HepG2 (cell line): ENCODE results near the gene SAP30. TPM values are rescaled to one million over a fixed set of nuclear protein-coding genes. Genes with fewer than 3 reads are reported as not detected.
A peak's percentile ranks its signal among the peaks of the same experiment; 100 is the strongest.

Experiments used
- SIX4 ChIP-seq: sonication (generic); formaldehyde crosslinking; IDR thresholded peaks from 2 replicates; pipeline ENCODE4 v1.4.0; 2020; ENCODE audit warnings: missing genetic modification reagents
- SP1 ChIP-seq, 2 experiments: fragments of 450-650 bp in 1 of 2; sonication (generic) in 1 of 2; formaldehyde crosslinking in 1 of 2; IDR thresholded peaks; 2 replicates each; pipeline versions ENCODE4 v1.4.0 to v1.6.1; 2016 to 2020; ENCODE audit warnings: missing genetic modification reagents in 1 of 2
- ZBTB3 ChIP-seq: sonication (generic); formaldehyde crosslinking; IDR thresholded peaks from 2 replicates; pipeline ENCODE4 v1.4.0; 2020; ENCODE audit warnings: low read depth, mild to moderate bottlenecking, moderate library complexity, missing genetic modification reagents, borderline replicate concordance
- ZNF12 ChIP-seq: sonication (generic); formaldehyde crosslinking; IDR thresholded peaks from 2 replicates; pipeline ENCODE4 v1.5.0; 2020; ENCODE audit warnings: missing genetic modification reagents
- ZNF337 ChIP-seq: sonication (generic); formaldehyde crosslinking; IDR thresholded peaks from 2 replicates; pipeline ENCODE4 v1.5.1; 2020; ENCODE audit warnings: missing genetic modification reagents, low read depth, mild to moderate bottlenecking, borderline replicate concordance
- ZNF34 ChIP-seq: sonication (generic); formaldehyde crosslinking; IDR thresholded peaks from 2 replicates; pipeline ENCODE4 v1.4.0; 2020; ENCODE audit warnings: mild to moderate bottlenecking, missing genetic modification reagents, borderline replicate concordance
- ZNF766 ChIP-seq: sonication (generic); formaldehyde crosslinking; IDR thresholded peaks from 2 replicates; pipeline ENCODE4 v1.5.0; 2020; ENCODE audit warnings: missing genetic modification reagents, borderline replicate concordance
- ZNF879 ChIP-seq: sonication (generic); formaldehyde crosslinking; IDR thresholded peaks from 2 replicates; pipeline ENCODE4 v1.8.1; 2023; ENCODE audit warnings: missing genetic modification reagents
- polyA plus RNA-seq, 8 experiments: library from polyadenylated mRNA; depleted of rRNA in 3 of 8; stranded (reverse) in 7 of 8; unstranded in 1 of 8; fragments of >200 nt; fragmentation: Illumina TruSeq in 4 of 8; extraction: Trizol in 4 of 8; gene quantifications; 2 replicates each; pipeline versions ENCODE4 v1.2.1 to v1.2.3, GENCODE V29; 2011 to 2016; ENCODE audit warnings: low read depth in 4 of 8, missing spikeins in 1 of 8, mixed read lengths in 1 of 8; ENCODE audit not compliant: insufficient read depth in 1 of 8
- total RNA-seq, 5 experiments: library from RNA; depleted of rRNA; stranded (reverse); fragments of >200 nt; fragmentation: Illumina TruSeq; extraction: Trizol; gene quantifications; 2 replicates each; pipeline ENCODE4 v1.2.3, GENCODE V29; 2016; ENCODE audit warnings: low read depth in 1 of 5
- TF ChIP-seq, protein P1 (sequence below): sonication (generic); formaldehyde crosslinking; IDR thresholded peaks from 2 replicates; pipeline ENCODE4 v1.4.0; 2020; ENCODE audit warnings: low read depth, missing genetic modification reagents
- TF ChIP-seq, protein P2 (sequence below): sonication (generic); formaldehyde crosslinking; IDR thresholded peaks from 2 replicates; pipeline ENCODE4 v1.5.1; 2020; ENCODE audit warnings: missing genetic modification reagents, mild to moderate bottlenecking, borderline replicate concordance
- TF ChIP-seq, protein P3 (sequence below): sonication (generic); formaldehyde crosslinking; IDR thresholded peaks from 2 replicates; pipeline ENCODE4 v1.5.0; 2020; ENCODE audit warnings: mild to moderate bottlenecking, low read depth, missing genetic modification reagents, borderline replicate concordance
- TF ChIP-seq, protein P4 (sequence below): sonication (generic); formaldehyde crosslinking; IDR thresholded peaks from 2 replicates; pipeline ENCODE4 v1.8.1; 2023; ENCODE audit warnings: mild to moderate bottlenecking, moderate library complexity, missing genetic modification reagents
- TF ChIP-seq, protein P5 (sequence below): conservative IDR thresholded peaks from 2 replicates; pipeline ENCODE4 v1.6.1; 2018; ENCODE audit warnings: missing genetic modification reagents
- TF ChIP-seq, protein P6 (sequence below): sonication (generic); formaldehyde crosslinking; IDR thresholded peaks from 2 replicates; pipeline ENCODE4 v1.4.0; 2020; ENCODE audit warnings: missing genetic modification reagents, borderline replicate concordance

Gene SAP30
- total and polyA plus RNA-seq, 2 of the 13 experiments (the other 11 are each of a cell fraction or from before 2014, with no cell fraction given): 14.2 to 25.1 TPM

DNA sequence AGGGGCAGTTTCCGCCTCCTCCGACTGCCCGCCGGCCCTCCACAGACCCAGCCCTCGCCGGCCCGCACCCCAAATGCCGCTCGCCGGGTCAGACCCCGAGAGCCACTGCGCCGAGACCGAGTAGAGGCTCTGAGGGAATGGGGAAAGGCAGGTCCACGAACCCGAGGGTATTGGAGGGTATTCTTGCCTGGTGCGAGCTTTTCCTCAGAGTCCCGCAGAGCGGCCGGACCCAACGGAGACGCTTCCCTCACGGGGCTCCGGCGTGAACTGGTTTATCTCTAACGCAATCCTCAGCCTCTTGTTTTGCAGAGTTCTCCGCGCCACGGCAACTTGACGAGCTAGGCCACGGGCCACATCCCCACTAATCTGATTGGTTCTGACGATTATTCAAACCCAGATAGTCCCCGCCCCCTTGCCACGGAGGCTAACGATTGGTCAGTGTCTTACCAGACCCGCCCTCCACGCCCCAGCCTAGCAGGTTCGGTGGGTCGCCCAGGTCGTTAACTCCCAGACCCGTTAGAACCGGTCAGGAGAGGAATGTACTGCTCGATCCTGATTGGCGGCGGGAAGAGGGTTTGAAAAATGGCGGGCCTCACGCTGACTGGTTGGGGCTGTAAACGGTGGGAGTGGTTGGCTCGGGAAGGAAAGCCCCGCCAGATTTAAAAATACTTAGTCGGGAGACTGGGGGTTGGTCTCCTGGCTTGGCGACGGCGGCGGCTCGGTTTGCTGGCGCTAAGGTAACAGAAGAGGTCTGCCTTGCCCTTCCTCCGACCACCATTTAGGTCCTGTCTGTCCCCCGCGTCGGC lies 36.5 kb upstream of the SAP30 start, which contains the start of gene HMGB2 (continued):
- TF ChIP-seq, protein P1, sequence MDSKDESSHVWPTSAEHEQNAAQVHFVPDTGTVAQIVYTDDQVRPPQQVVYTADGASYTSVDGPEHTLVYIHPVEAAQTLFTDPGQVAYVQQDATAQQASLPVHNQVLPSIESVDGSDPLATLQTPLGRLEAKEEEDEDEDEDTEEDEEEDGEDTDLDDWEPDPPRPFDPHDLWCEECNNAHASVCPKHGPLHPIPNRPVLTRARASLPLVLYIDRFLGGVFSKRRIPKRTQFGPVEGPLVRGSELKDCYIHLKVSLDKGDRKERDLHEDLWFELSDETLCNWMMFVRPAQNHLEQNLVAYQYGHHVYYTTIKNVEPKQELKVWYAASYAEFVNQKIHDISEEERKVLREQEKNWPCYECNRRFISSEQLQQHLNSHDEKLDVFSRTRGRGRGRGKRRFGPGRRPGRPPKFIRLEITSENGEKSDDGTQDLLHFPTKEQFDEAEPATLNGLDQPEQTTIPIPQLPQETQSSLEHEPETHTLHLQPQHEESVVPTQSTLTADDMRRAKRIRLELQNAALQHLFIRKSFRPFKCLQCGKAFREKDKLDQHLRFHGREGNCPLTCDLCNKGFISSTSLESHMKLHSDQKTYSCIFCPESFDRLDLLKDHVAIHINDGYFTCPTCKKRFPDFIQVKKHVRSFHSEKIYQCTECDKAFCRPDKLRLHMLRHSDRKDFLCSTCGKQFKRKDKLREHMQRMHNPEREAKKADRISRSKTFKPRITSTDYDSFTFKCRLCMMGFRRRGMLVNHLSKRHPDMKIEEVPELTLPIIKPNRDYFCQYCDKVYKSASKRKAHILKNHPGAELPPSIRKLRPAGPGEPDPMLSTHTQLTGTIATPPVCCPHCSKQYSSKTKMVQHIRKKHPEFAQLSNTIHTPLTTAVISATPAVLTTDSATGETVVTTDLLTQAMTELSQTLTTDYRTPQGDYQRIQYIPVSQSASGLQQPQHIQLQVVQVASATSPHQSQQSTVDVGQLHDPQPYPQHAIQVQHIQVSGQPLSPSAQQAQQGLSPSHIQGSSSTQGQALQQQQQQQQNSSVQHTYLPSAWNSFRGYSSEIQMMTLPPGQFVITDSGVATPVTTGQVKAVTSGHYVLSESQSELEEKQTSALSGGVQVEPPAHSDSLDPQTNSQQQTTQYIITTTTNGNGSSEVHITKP: no peak
- TF ChIP-seq ZNF766 (CRISPR knock-in tag) (peak; percentile 53; the same call in 1 of the 2 replicates), ZNF34 (0 out of 2 replicates have a peak, but pooled peaks have one; percentile 39), SP1 (IDR thresholded peaks at IDR 0.05) (no peak), SP1 (CRISPR knock-in tag; IDR thresholded peaks at IDR 0.05) (peak; percentile 91), ZBTB3 (CRISPR knock-in tag) (no peak), ZNF337 (CRISPR knock-in tag) (no peak), ZNF12 (CRISPR knock-in tag) (no peak; the same call in 1 of the 2 replicates), SIX4 (CRISPR knock-in tag) (no peak), ZNF879 (CRISPR knock-in tag) (no peak)
- TF ChIP-seq, protein P2, sequence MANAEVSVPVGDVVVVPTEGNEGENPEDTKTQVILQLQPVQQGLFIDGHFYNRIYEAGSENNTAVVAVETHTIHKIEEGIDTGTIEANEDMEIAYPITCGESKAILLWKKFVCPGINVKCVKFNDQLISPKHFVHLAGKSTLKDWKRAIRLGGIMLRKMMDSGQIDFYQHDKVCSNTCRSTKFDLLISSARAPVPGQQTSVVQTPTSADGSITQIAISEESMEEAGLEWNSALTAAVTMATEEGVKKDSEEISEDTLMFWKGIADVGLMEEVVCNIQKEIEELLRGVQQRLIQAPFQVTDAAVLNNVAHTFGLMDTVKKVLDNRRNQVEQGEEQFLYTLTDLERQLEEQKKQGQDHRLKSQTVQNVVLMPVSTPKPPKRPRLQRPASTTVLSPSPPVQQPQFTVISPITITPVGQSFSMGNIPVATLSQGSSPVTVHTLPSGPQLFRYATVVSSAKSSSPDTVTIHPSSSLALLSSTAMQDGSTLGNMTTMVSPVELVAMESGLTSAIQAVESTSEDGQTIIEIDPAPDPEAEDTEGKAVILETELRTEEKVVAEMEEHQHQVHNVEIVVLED (CRISPR knock-in tag): peak; percentile 71; the same call in 1 of the 2 replicates
- TF ChIP-seq, protein P3, sequence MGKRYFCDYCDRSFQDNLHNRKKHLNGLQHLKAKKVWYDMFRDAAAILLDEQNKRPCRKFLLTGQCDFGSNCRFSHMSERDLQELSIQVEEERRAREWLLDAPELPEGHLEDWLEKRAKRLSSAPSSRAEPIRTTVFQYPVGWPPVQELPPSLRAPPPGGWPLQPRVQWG (CRISPR knock-in tag): no peak
- TF ChIP-seq, protein P4, sequence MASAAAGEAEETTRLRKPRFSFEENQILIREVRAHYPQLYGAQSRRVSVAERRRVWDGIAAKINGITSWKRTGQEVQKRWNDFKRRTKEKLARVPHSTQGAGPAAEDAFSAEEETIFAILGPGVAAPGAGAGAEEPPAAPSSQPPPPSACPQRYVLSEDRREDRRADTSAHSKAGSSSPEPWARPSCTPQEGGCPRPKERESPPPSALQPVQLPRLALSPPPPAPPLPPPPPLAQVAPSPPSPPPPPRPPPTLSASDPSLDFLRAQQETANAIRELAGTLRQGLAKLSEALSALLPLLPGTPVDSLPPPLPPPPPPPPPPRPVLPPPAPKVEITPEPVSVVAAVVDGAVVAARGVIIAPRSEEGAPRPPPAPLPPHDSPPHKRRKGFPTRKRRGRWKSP (CRISPR knock-in tag): peak; percentile 97; the same call in 1 of the 2 replicates
- TF ChIP-seq, protein P5, sequence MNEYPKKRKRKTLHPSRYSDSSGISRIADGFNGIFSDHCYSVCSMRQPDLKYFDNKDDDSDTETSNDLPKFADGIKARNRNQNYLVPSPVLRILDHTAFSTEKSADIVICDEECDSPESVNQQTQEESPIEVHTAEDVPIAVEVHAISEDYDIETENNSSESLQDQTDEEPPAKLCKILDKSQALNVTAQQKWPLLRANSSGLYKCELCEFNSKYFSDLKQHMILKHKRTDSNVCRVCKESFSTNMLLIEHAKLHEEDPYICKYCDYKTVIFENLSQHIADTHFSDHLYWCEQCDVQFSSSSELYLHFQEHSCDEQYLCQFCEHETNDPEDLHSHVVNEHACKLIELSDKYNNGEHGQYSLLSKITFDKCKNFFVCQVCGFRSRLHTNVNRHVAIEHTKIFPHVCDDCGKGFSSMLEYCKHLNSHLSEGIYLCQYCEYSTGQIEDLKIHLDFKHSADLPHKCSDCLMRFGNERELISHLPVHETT: peak; percentile 9; the same call in 1 of the 2 replicates
- TF ChIP-seq, protein P6, sequence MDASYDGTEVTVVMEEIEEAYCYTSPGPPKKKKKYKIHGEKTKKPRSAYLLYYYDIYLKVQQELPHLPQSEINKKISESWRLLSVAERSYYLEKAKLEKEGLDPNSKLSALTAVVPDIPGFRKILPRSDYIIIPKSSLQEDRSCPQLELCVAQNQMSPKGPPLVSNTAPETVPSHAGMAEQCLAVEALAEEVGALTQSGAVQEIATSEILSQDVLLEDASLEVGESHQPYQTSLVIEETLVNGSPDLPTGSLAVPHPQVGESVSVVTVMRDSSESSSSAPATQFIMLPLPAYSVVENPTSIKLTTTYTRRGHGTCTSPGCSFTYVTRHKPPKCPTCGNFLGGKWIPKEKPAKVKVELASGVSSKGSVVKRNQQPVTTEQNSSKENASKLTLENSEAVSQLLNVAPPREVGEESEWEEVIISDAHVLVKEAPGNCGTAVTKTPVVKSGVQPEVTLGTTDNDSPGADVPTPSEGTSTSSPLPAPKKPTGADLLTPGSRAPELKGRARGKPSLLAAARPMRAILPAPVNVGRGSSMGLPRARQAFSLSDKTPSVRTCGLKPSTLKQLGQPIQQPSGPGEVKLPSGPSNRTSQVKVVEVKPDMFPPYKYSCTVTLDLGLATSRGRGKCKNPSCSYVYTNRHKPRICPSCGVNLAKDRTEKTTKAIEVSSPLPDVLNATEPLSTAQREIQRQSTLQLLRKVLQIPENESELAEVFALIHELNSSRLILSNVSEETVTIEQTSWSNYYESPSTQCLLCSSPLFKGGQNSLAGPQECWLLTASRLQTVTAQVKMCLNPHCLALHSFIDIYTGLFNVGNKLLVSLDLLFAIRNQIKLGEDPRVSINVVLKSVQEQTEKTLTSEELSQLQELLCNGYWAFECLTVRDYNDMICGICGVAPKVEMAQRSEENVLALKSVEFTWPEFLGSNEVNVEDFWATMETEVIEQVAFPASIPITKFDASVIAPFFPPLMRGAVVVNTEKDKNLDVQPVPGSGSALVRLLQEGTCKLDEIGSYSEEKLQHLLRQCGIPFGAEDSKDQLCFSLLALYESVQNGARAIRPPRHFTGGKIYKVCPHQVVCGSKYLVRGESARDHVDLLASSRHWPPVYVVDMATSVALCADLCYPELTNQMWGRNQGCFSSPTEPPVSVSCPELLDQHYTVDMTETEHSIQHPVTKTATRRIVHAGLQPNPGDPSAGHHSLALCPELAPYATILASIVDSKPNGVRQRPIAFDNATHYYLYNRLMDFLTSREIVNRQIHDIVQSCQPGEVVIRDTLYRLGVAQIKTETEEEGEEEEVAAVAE (CRISPR knock-in tag): peak; percentile 53; the same call in 1 of the 2 replicates
